HCT116 (cell line): ENCODE data around the gene ZFR2. TPM values are rescaled to one million over a fixed set of nuclear protein-coding genes. Genes with fewer than 3 reads are reported as not detected.

ENCODE experiments used
- ATAC-seq: fragments of 200-7000 bp; cut with Tn5 transposase; 2 replicates; pipeline ENCODE4 v1.9.1; 2020; ENCODE audit warnings: mild to moderate bottlenecking, moderate library complexity
- BruUV-seq: library from RNA; stranded (reverse); fragments of 400-500 nt; replicated peaks from 2 replicates; lab custom pipeline; 2021; lab: Mats Ljungman, UMichigan
- CTCF ChIA-PET: fragments of 300-600 bp; sonication (Branson Sonifier 250); formaldehyde crosslinking; loops from one replicate; lab custom pipeline; 2021; ENCODE audit warnings: antibody characterized with exemption; lab: Charles Lee
- POLR2A ChIA-PET: fragments of 300-600, 350-600 bp; sonication (Branson Sonifier 250); formaldehyde crosslinking; loops from one replicate; lab custom pipeline; 2021; ENCODE audit warnings: antibody characterized with exemption; lab: Charles Lee
- RAD21 ChIA-PET, 2 experiments: fragments of 300-600 bp; sonication (Branson Sonifier 250); formaldehyde crosslinking; loops; one replicate each; lab custom pipeline; 2023; ENCODE audit warnings: low total read pairs in 2 of 2; ENCODE audit not compliant: uncharacterized antibody in 2 of 2, unreplicated experiment in 2 of 2, low non-redundant PET in 1 of 2; lab: Charles Lee
- DNase-seq: peaks from one replicate; pipeline ENCODE4 v3.0.0-alpha.2; 2010; ENCODE audit warnings: low read depth, low spot score
- H2AFZ ChIP-seq: fragments of 200-600 bp; shearing (Covaris generic), sonication (generic); 2 replicates; pipeline ENCODE4 v1.6.1; 2017; ENCODE audit warnings: low read depth, mixed run types, mixed read lengths, antibody characterized with exemption, low read length; ENCODE audit not compliant: poor library complexity, severe bottlenecking
- H3K27ac ChIP-seq: 2 replicates; pipeline ENCODE4 v1.5.1; 2012; ENCODE audit warnings: low read depth, low read length
- H3K27me3 ChIP-seq: fragments of 200-600 bp; sonication (generic); 2 replicates; pipeline ENCODE4 v1.6.1; 2016; ENCODE audit warnings: mixed run types, low read length, mixed read lengths; ENCODE audit not compliant: insufficient read depth
- H3K36me3 ChIP-seq, 2 experiments: fragments of 200-500 bp in 1 of 2; fragments of 200-600 bp in 1 of 2; sonication (Bioruptor generic) in 1 of 2; sonication (generic) in 1 of 2; 2 replicates each; pipeline versions ENCODE4 v1.5.1 to v1.6.1; 2014 to 2016; ENCODE audit warnings: low read length in 2 of 2, inconsistent platforms in 1 of 2, mixed read lengths in 1 of 2, mixed run types in 1 of 2; ENCODE audit not compliant: insufficient read depth in 2 of 2, control insufficient read depth in 1 of 2
- H3K4me1 ChIP-seq, 2 experiments: fragments of 200-600 bp in 1 of 2; sonication (generic) in 1 of 2; 2 replicates each; pipeline versions ENCODE4 v1.5.1 to v1.6.1; 2012 to 2017; ENCODE audit warnings: low read length in 2 of 2, inconsistent platforms in 1 of 2, mild to moderate bottlenecking in 1 of 2, mixed read lengths in 1 of 2, mixed run types in 1 of 2, moderate library complexity in 1 of 2; ENCODE audit not compliant: insufficient read depth in 2 of 2, control insufficient read depth in 1 of 2
- H3K4me2 ChIP-seq: fragments of 200-600 bp; sonication (generic); 2 replicates; pipeline ENCODE4 v1.6.1; 2017; ENCODE audit warnings: mixed run types, low read length, mixed read lengths
- H3K4me3 ChIP-seq, 2 experiments: fragments of 200-600 bp in 1 of 2; sonication (generic) in 1 of 2; replicated peaks in 1 of 2; 2 replicates each; pipeline ENCODE4 v1.5.1; 2011 to 2016; ENCODE audit warnings: low read length in 2 of 2, control low read depth in 1 of 2, low read depth in 1 of 2, mild to moderate bottlenecking in 1 of 2, mixed read lengths in 1 of 2, mixed run types in 1 of 2
- H3K79me2 ChIP-seq: fragments of 200-600 bp; sonication (generic); 2 replicates; pipeline ENCODE4 v1.6.1; 2017; ENCODE audit warnings: mild to moderate bottlenecking, mixed run types, low read length, moderate library complexity, mixed read lengths; ENCODE audit not compliant: insufficient read depth
- H3K9ac ChIP-seq: fragments of 200-600 bp; sonication (generic); 2 replicates; pipeline ENCODE4 v1.6.1; 2016; ENCODE audit warnings: low read length, mixed read lengths
- H3K9me2 ChIP-seq: fragments of 200-600 bp; sonication (generic), shearing (Covaris generic); 2 replicates; pipeline ENCODE4 v1.6.1; 2017; ENCODE audit warnings: mixed run types, mild to moderate bottlenecking, moderate library complexity; ENCODE audit not compliant: insufficient read depth
- H3K9me3 ChIP-seq, 2 experiments: fragments of 200-500 bp in 1 of 2; fragments of 200-600 bp in 1 of 2; sonication (Bioruptor generic) in 1 of 2; sonication (generic) in 1 of 2; 2 replicates each; pipeline ENCODE4 v1.6.1; 2014 to 2017; ENCODE audit warnings: low read length in 2 of 2, mixed read lengths in 2 of 2, inconsistent platforms in 1 of 2, low read depth in 1 of 2, mild to moderate bottlenecking in 1 of 2, mixed run types in 1 of 2, moderate library complexity in 1 of 2; ENCODE audit not compliant: control insufficient read depth in 1 of 2, insufficient read depth in 1 of 2
- H4K20me1 ChIP-seq: fragments of 200-600 bp; sonication (generic), shearing (Covaris generic); 2 replicates; pipeline ENCODE4 v1.6.1; 2017; ENCODE audit warnings: mixed run types, mild to moderate bottlenecking, moderate library complexity; ENCODE audit not compliant: insufficient read depth
- ATF3 ChIP-seq: IDR thresholded peaks from 2 replicates; pipeline ENCODE4 v1.6.1; 2012
- CEBPB ChIP-seq: IDR thresholded peaks from 2 replicates; pipeline ENCODE4 v1.6.1; 2012; ENCODE audit warnings: low read depth
- CTCF ChIP-seq, 3 experiments: fragments of 200-600 bp in 1 of 3; sonication (generic) in 1 of 3; IDR thresholded peaks in 2 of 3; conservative IDR thresholded peaks in 1 of 3; 2 replicates each; pipeline ENCODE4 v1.5.1; 2012 to 2017; ENCODE audit warnings: low read depth in 2 of 3, low read length in 2 of 3, antibody characterized with exemption in 1 of 3, borderline replicate concordance in 1 of 3, control low read depth in 1 of 3, mild to moderate bottlenecking in 1 of 3, mixed read lengths in 1 of 3, mixed run types in 1 of 3, moderate library complexity in 1 of 3; ENCODE audit not compliant: insufficient read depth in 1 of 3
- EGR1 ChIP-seq: IDR thresholded peaks from 2 replicates; pipeline ENCODE4 v1.6.1; 2012; ENCODE audit warnings: low read depth
- EZH2 ChIP-seq: fragments of 200-600 bp; sonication (generic); IDR thresholded peaks from 2 replicates; pipeline ENCODE4 v1.6.1; 2017; ENCODE audit warnings: antibody characterized with exemption, mixed run types
- EZH2phosphoT487 ChIP-seq: fragments of 200-600 bp; IDR thresholded peaks from 2 replicates; pipeline ENCODE4 v1.6.1; 2018; ENCODE audit warnings: antibody characterized with exemption, borderline replicate concordance
- FOSL1 ChIP-seq: IDR thresholded peaks from 2 replicates; pipeline ENCODE4 v1.6.1; 2012; ENCODE audit warnings: low read depth
- JUND ChIP-seq: IDR thresholded peaks from 2 replicates; pipeline ENCODE4 v1.6.1; 2012
- MAX ChIP-seq: IDR thresholded peaks from 2 replicates; pipeline ENCODE4 v1.6.1; 2012
- POLR2A ChIP-seq: IDR thresholded peaks from 2 replicates; pipeline ENCODE4 v1.7.0; 2011; ENCODE audit warnings: borderline replicate concordance; ENCODE audit not compliant: insufficient read depth, insufficient read length; ENCODE audit errors: extremely low read depth
- POLR2AphosphoS5 ChIP-seq: IDR thresholded peaks from 2 replicates; pipeline ENCODE4 v1.6.1; 2011; ENCODE audit warnings: mild to moderate bottlenecking, low read depth, low read length, moderate library complexity
- REST ChIP-seq: IDR thresholded peaks from 2 replicates; pipeline ENCODE4 v1.6.1; 2012; ENCODE audit warnings: low read depth
- SIN3A ChIP-seq: IDR thresholded peaks from 2 replicates; pipeline ENCODE4 v1.6.1; 2012; ENCODE audit warnings: low read depth
- SP1 ChIP-seq: IDR thresholded peaks from 2 replicates; pipeline ENCODE4 v1.6.1; 2012; ENCODE audit warnings: low read depth
- YY1 ChIP-seq: IDR thresholded peaks from 2 replicates; pipeline ENCODE4 v1.6.1; 2011; ENCODE audit warnings: low read length, low read depth, moderate library complexity, mild to moderate bottlenecking; ENCODE audit not compliant: insufficient replicate concordance; ENCODE audit errors: extremely low read depth
- ZBTB33 ChIP-seq: IDR thresholded peaks from 2 replicates; pipeline ENCODE4 v1.6.1; 2011; ENCODE audit warnings: mild to moderate bottlenecking, low read length, moderate library complexity; ENCODE audit not compliant: insufficient replicate concordance; ENCODE audit errors: extremely low read depth
- ZFX ChIP-seq: fragments of 450-650 bp; IDR thresholded peaks from 2 replicates; pipeline ENCODE4 v1.6.1; 2017
- ZNF274 ChIP-seq: fragments of 200-500 bp; sonication (Bioruptor generic); IDR thresholded peaks from 2 replicates; pipeline ENCODE4 v1.6.1; 2014; ENCODE audit warnings: mild to moderate bottlenecking, low read depth, low read length, inconsistent platforms
- intact Hi-C: fragments of 100-400 bp; cut with micrococcal nuclease; formaldehyde crosslinking; loops from 2 replicates; pipeline ENCODE4 v1.10.0; 2022
- total RNA-seq: library from RNA; stranded (reverse); gene quantifications from one replicate; pipeline ENCODE4 v1.2.1, GENCODE V29; 2021; ENCODE audit not compliant: unreplicated experiment

ZFR2 gene
- total RNA-seq, 1 experiment from 2014 or later: 0.34 TPM

- Histone ChIP-seq H2AFZ (no peak overlapping the region), H3K9me2 (no peaks in the 10 kb centered on the region), H3K4me3 (no peak overlapping the region), H4K20me1 (no peaks in the 10 kb centered on the region), H3K4me2 (no peak overlapping the region), H3K36me3 (no peaks in the 10 kb centered on the region), H3K4me1 (peaks cover 0 to 4% of the 10 kb centered on the region in 2 experiments; a peak in 1 of 4 replicates), H3K9ac (no peak overlapping the region), H3K9me3 (no peaks in the 10 kb centered on the region), H3K27ac (no peak overlapping the region), H3K79me2 (no peaks in the 10 kb centered on the region), H3K27me3 (no peaks in the 10 kb centered on the region)
- no TSS peak for BruUV-seq
- ChIA-PET RAD21 (no interaction called here), CTCF (interaction anchor here (1.2 kb wide), 1 partner anchor 9 kb away, joined by 3 read pairs; no protein-coding TSS in a partner anchor), POLR2A (no interaction called here)
- DNase-seq (no peak), ATAC-seq (no peak)
- intact Hi-C loops: no loop called here
- TF ChIP-seq REST (no peak), ZBTB33 (no peak), POLR2AphosphoS5 (no peak), CTCF (IDR thresholded peaks at IDR 0.05 in 2 of 3, conservative IDR thresholded peaks at IDR 0.05 in 1 of 3; ENCODE audit: borderline replicate concordance in 1 of 3, insufficient read depth in 1 of 3, low read depth in 2 of 3, low read length in 2 of 3) (no peak), ZNF274 (no peak), JUND (no peak), EZH2 (no peak), MAX (no peak), EZH2phosphoT487 (no peak), YY1 (no peak), SP1 (no peak), CEBPB (no peak), ATF3 (no peak), SIN3A (no peak), POLR2A (no peak), EGR1 (no peak), FOSL1 (no peak), ZFX (no peak)
These were observed 37.2 kb downstream of the ZFR2 start for GRCh38 chr19:3831601-3832000.
